Measurements from ENCODE around the gene COL1A1. TPM values are rescaled to one million over a fixed set of nuclear protein-coding genes. Genes with fewer than 3 reads are reported as not detected.

The COL1A1 gene
- total RNA-seq, 1 experiment from 2014 or later = 104 TPM

- H3K9ac ChIP-seq (ENCODE audit: extremely low read depth, insufficient read length, low read length) = no peak overlapping the region
- H2BK15ac ChIP-seq (ENCODE audit: low read depth, low read length) = 0 out of 2 replicates have a peak overlapping the region, but pooled peaks have one; percentile 33
- no peak overlapping the region for H2AK5ac ChIP-seq (ENCODE audit: insufficient read length, low read length)
- H3K9me3 ChIP-seq (ENCODE audit: control insufficient read depth, low read depth, low read length) = no peaks in the 10 kb centered on the region
- peak overlapping the region; percentile 12 for H2BK12ac ChIP-seq (ENCODE audit: insufficient read length, low read depth, low read length)
- H2AFZ ChIP-seq (ENCODE audit: low read length) = no peak overlapping the region
- Mint-ChIP-seq H3K36me3 (ENCODE audit: insufficient read depth in 1 of 3, low read depth in 3 of 3) (no peaks in the 10 kb centered on the region; a peak in 1 of 7 replicates), H3K4me3 (no peak overlapping the region), H3K9me3 (no peaks in the 10 kb centered on the region; a peak in 2 of 5 replicates), H3K4me1 (peaks cover 78 to 95% of the 10 kb centered on the region in 2 experiments), H3K27ac (peak overlapping the region in 1 of 3 experiments; percentile 76; a peak in 1 of 7 replicates), H3K27me3 (ENCODE audit: low read depth) (peaks cover 38% of the 10 kb centered on the region)
- no peak overlapping the region for H4K91ac ChIP-seq (ENCODE audit: insufficient read length, low read depth, low read length)
- H2BK5ac ChIP-seq (ENCODE audit: insufficient read length, low read length) = no peak overlapping the region
- no CpG with 5 or more reads among the region's 3 CpGs for WGBS (ENCODE audit: extremely low coverage, insufficient read length, low lambda C conversion rate)
- H3K27ac ChIP-seq (ENCODE audit: insufficient read length, low read depth, low read length) = no peak overlapping the region
- peaks cover 21% of the 10 kb centered on the region for H3K4me1 ChIP-seq (ENCODE audit: insufficient read depth, low read length)
- H3K4me2 ChIP-seq (ENCODE audit: insufficient read depth, insufficient read length, low read length) = no peak overlapping the region
- H3K27me3 ChIP-seq (ENCODE audit: insufficient read depth, low read length) = no peaks in the 10 kb centered on the region
- DNase-seq = no peak
- no peak overlapping the region for H3K4ac ChIP-seq (ENCODE audit: low read depth, low read length)
- no peaks in the 10 kb centered on the region for H4K20me1 ChIP-seq (ENCODE audit: control insufficient read depth, insufficient read depth, insufficient read length)
- H2BK120ac ChIP-seq (ENCODE audit: low read depth, low read length, poor library complexity, severe bottlenecking) = no peak overlapping the region
- H4K5ac ChIP-seq (ENCODE audit: insufficient read length, low read depth, low read length) = no peak overlapping the region
- H3K23ac ChIP-seq (ENCODE audit: insufficient read length, low read depth, low read length) = no peak overlapping the region
- no peak overlapping the region for H3K56ac ChIP-seq (ENCODE audit: insufficient read length, low read depth, low read length)
- peaks cover 3% of the 10 kb centered on the region for H3K23me2 ChIP-seq (ENCODE audit: insufficient read length, low read depth, low read length, poor library complexity, severe bottlenecking)
- H3K79me1 ChIP-seq (ENCODE audit: insufficient read depth, low read depth, low read length, poor library complexity, severe bottlenecking) = no peaks in the 10 kb centered on the region
- TF ChIP-seq, protein P1, sequence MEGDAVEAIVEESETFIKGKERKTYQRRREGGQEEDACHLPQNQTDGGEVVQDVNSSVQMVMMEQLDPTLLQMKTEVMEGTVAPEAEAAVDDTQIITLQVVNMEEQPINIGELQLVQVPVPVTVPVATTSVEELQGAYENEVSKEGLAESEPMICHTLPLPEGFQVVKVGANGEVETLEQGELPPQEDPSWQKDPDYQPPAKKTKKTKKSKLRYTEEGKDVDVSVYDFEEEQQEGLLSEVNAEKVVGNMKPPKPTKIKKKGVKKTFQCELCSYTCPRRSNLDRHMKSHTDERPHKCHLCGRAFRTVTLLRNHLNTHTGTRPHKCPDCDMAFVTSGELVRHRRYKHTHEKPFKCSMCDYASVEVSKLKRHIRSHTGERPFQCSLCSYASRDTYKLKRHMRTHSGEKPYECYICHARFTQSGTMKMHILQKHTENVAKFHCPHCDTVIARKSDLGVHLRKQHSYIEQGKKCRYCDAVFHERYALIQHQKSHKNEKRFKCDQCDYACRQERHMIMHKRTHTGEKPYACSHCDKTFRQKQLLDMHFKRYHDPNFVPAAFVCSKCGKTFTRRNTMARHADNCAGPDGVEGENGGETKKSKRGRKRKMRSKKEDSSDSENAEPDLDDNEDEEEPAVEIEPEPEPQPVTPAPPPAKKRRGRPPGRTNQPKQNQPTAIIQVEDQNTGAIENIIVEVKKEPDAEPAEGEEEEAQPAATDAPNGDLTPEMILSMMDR (conservative IDR thresholded peaks at IDR 0.05) = no peak
- peak overlapping the region; percentile 76 for H2BK20ac ChIP-seq (ENCODE audit: low read depth, low read length, poor library complexity, severe bottlenecking)
- H3K14ac ChIP-seq (ENCODE audit: insufficient read depth, low read length) = no peak overlapping the region
- no peaks in the 10 kb centered on the region for H3K79me2 ChIP-seq (ENCODE audit: insufficient read depth, low read length)
- H3T11ph ChIP-seq (ENCODE audit: low read length) = no peak overlapping the region
- no peak overlapping the region for H4K8ac ChIP-seq (replicated peaks; ENCODE audit: insufficient read length, low read depth, low read length)
- H3K18ac ChIP-seq (ENCODE audit: insufficient read length, low read depth, low read length) = no peak overlapping the region
Measured at GRCh38 chr17:50208611-50209061, 7.2 kb upstream of the COL1A1 start.

All from H9 (cell line).